HepG2 (cell line): ENCODE results near the gene UBB. TPM values are rescaled to one million over a fixed set of nuclear protein-coding genes. Genes with fewer than 3 reads are reported as not detected.

ENCODE experiments used
- ATAC-seq: fragments of 200-7000 bp; cut with Tn5 transposase; 3 replicates; pipeline ENCODE4 v1.9.1; 2020; ENCODE audit warnings: mild to moderate bottlenecking, moderate library complexity
- BruUV-seq: library from RNA; stranded (reverse); fragments of 400-500 nt; replicated peaks from 2 replicates; lab custom pipeline; 2021; lab: Mats Ljungman, UMichigan
- CTCF ChIA-PET: fragments of 300-600 bp; formaldehyde crosslinking; extraction: SDS; loops from one replicate; lab custom pipeline; 2021; ENCODE audit warnings: low total read pairs, inconsistent platforms, low intra/inter-chr PET ratio; lab: Yijun Ruan, JAX
- POLR2A ChIA-PET: fragments of 350-600 bp; sonication (Branson Sonifier 250); formaldehyde crosslinking; loops from one replicate; lab custom pipeline; 2020; ENCODE audit warnings: antibody characterized with exemption, inconsistent platforms; lab: Yijun Ruan, JAX
- DNase-seq: peaks from one replicate; pipeline ENCODE4 v3.0.0-alpha.2; 2015; ENCODE audit warnings: low spot score
- FAIRE-seq: peaks from 3 replicates; lab custom pipeline; 2011; peaks lifted over from hg19 to GRCh38; lab: Jason Lieb, UNC
- H2AFZ ChIP-seq: one replicate; pipeline ENCODE4 v1.6.1; 2011; ENCODE audit warnings: low read length, inconsistent platforms
- H3K27ac ChIP-seq: fragments of 300-600 bp; 3 replicates; pipeline ENCODE4 v1.8.0; 2011; ENCODE audit warnings: mixed run types, mild to moderate bottlenecking, mixed read lengths, low read length, inconsistent platforms; ENCODE audit not compliant: insufficient read depth; ENCODE audit errors: extremely low read length
- H3K27me3 ChIP-seq, 2 experiments: fragments of 200-600 bp in 1 of 2; 2 replicates in 1 of 2; 3 replicates in 1 of 2; pipeline versions ENCODE4 v1.6.0 to v1.8.0; 2011; ENCODE audit warnings: low read length in 2 of 2, mild to moderate bottlenecking in 2 of 2, moderate library complexity in 2 of 2, inconsistent platforms in 1 of 2; ENCODE audit not compliant: insufficient read depth in 2 of 2, control insufficient read depth in 1 of 2
- H3K36me3 ChIP-seq, 2 experiments: fragments of 200-600 bp in 1 of 2; replicated peaks in 1 of 2; 2 replicates in 1 of 2; 3 replicates in 1 of 2; pipeline versions ENCODE4 v1.5.1 to v1.8.0; 2011; ENCODE audit warnings: low read length in 2 of 2, inconsistent platforms in 1 of 2; ENCODE audit not compliant: insufficient read depth in 2 of 2, control insufficient read depth in 1 of 2
- H3K4me1 ChIP-seq: 2 replicates; pipeline ENCODE4 v1.5.1; 2012; ENCODE audit warnings: low read length, inconsistent platforms; ENCODE audit not compliant: insufficient read depth
- H3K4me2 ChIP-seq: 2 replicates; pipeline ENCODE4 v1.6.0; 2011; ENCODE audit warnings: low read depth, low read length, inconsistent platforms
- H3K4me3 ChIP-seq, 3 experiments: fragments of 200-600 bp in 1 of 3; sonication (generic), shearing (Covaris generic) in 1 of 3; replicated peaks in 1 of 3; 2 replicates each; pipeline ENCODE4 v1.5.1; 2011 to 2016; ENCODE audit warnings: low read length in 3 of 3, inconsistent platforms in 2 of 3, low read depth in 2 of 3, mild to moderate bottlenecking in 2 of 3, control low read depth in 1 of 3, mixed read lengths in 1 of 3; ENCODE audit not compliant: insufficient read depth in 1 of 3
- H3K79me2 ChIP-seq: one replicate; pipeline ENCODE4 v1.6.1; 2011; ENCODE audit warnings: low read length, inconsistent platforms; ENCODE audit not compliant: insufficient read depth
- H3K9ac ChIP-seq: 2 replicates; pipeline ENCODE4 v1.6.0; 2011; ENCODE audit warnings: mild to moderate bottlenecking, low read depth, low read length, inconsistent platforms; ENCODE audit not compliant: insufficient read depth
- H3K9me3 ChIP-seq: 2 replicates; pipeline ENCODE4 v1.5.1; 2012; ENCODE audit warnings: mild to moderate bottlenecking, low read length
- H4K20me1 ChIP-seq: 2 replicates; pipeline ENCODE4 v1.6.0; 2011; ENCODE audit warnings: inconsistent platforms, mild to moderate bottlenecking, low read length, moderate library complexity; ENCODE audit not compliant: insufficient read depth
- BCL3 ChIP-seq: sonication (generic); formaldehyde crosslinking; IDR thresholded peaks from 2 replicates; pipeline ENCODE4 v1.5.1; 2020; ENCODE audit warnings: mild to moderate bottlenecking, missing genetic modification reagents, moderate library complexity
- GLI4 ChIP-seq: sonication (generic); formaldehyde crosslinking; IDR thresholded peaks from 2 replicates; pipeline ENCODE4 v1.5.1; 2020; ENCODE audit warnings: missing genetic modification reagents, mild to moderate bottlenecking, moderate library complexity, borderline replicate concordance
- HOXA9 ChIP-seq: sonication (generic); formaldehyde crosslinking; IDR thresholded peaks from 2 replicates; pipeline ENCODE4 v1.8.1; 2022; ENCODE audit warnings: missing genetic modification reagents, mild to moderate bottlenecking, moderate library complexity, borderline replicate concordance
- MLXIP ChIP-seq: sonication (generic); formaldehyde crosslinking; IDR thresholded peaks from 2 replicates; pipeline ENCODE4 v1.9.0; 2021; ENCODE audit warnings: missing genetic modification reagents, borderline replicate concordance
- NRL ChIP-seq: sonication (generic); formaldehyde crosslinking; IDR thresholded peaks from 2 replicates; pipeline ENCODE4 v1.5.0; 2020; ENCODE audit warnings: missing genetic modification reagents, mild to moderate bottlenecking, moderate library complexity, borderline replicate concordance
- ZNF274 ChIP-seq: sonication (generic); formaldehyde crosslinking; IDR thresholded peaks from 2 replicates; pipeline ENCODE4 v1.5.1; 2020; ENCODE audit warnings: mild to moderate bottlenecking, missing genetic modification reagents
- ZNF326 ChIP-seq: sonication (generic); formaldehyde crosslinking; IDR thresholded peaks from 2 replicates; pipeline ENCODE4 v1.4.0; 2020; ENCODE audit warnings: missing genetic modification reagents, borderline replicate concordance
- ZNF547 ChIP-seq: sonication (generic); formaldehyde crosslinking; IDR thresholded peaks from 2 replicates; pipeline ENCODE4 v1.5.1; 2020; ENCODE audit warnings: mild to moderate bottlenecking, missing genetic modification reagents
- ZNF557 ChIP-seq: sonication (generic); formaldehyde crosslinking; IDR thresholded peaks from 2 replicates; pipeline ENCODE4 v1.4.0; 2020; ENCODE audit warnings: missing genetic modification reagents
- ZNF687 ChIP-seq: sonication (generic); formaldehyde crosslinking; IDR thresholded peaks from 2 replicates; pipeline ENCODE4 v1.5.1; 2020; ENCODE audit warnings: mild to moderate bottlenecking, missing genetic modification reagents, moderate library complexity
- ZNF891 ChIP-seq: sonication (generic); formaldehyde crosslinking; IDR thresholded peaks from 2 replicates; pipeline ENCODE4 v1.5.0; 2020; ENCODE audit warnings: mild to moderate bottlenecking, missing genetic modification reagents
- WGBS: methylation state at CpG from one replicate; pipeline ENCODE4 v1.1.6; 2017; ENCODE audit warnings: low lambda C conversion rate; 5-methylcytosine and 5-hydroxymethylcytosine counted together
- in situ Hi-C: cut with HindIII; loops from 2 replicates; pipeline ENCODE4 v1.10.0; 2017; ENCODE audit warnings: low pct_unique_long_range_greater_than_20kb; ENCODE audit not compliant: extremely low pct_ligation_motif_present
- intact Hi-C: fragments of 100-400 bp; cut with micrococcal nuclease; formaldehyde crosslinking; loops from one replicate; pipeline ENCODE4 v1.10.0; 2022; ENCODE audit not compliant: unreplicated experiment
- polyA plus RNA-seq, 8 experiments: library from polyadenylated mRNA; depleted of rRNA in 3 of 8; stranded (reverse) in 7 of 8; unstranded in 1 of 8; fragments of >200 nt; fragmentation: Illumina TruSeq in 4 of 8; extraction: Trizol in 4 of 8; gene quantifications; 2 replicates each; pipeline versions ENCODE4 v1.2.1 to v1.2.3, GENCODE V29; 2011 to 2016; ENCODE audit warnings: low read depth in 4 of 8, missing spikeins in 1 of 8, mixed read lengths in 1 of 8; ENCODE audit not compliant: insufficient read depth in 1 of 8
- total RNA-seq, 5 experiments: library from RNA; depleted of rRNA; stranded (reverse); fragments of >200 nt; fragmentation: Illumina TruSeq; extraction: Trizol; gene quantifications; 2 replicates each; pipeline ENCODE4 v1.2.3, GENCODE V29; 2016; ENCODE audit warnings: low read depth in 1 of 5

UBB gene
- total and polyA plus RNA-seq, 2 of the 13 experiments (the other 11 are each of a cell fraction or from before 2014, with no cell fraction given): 1,130 to 2,066 TPM

GRCh38 chr17:16417896-16418684 lies 37.2 kb downstream of the UBB start:
- Histone ChIP-seq H2AFZ (no peak overlapping the region), H3K27me3 (no peaks in the 10 kb centered on the region), H3K79me2 (no peaks in the 10 kb centered on the region), H3K4me3 (no peak overlapping the region), H3K36me3 (no peaks in the 10 kb centered on the region; a peak in 1 of 5 replicates), H3K4me1 (peaks cover 54% of the 10 kb centered on the region), H4K20me1 (no peaks in the 10 kb centered on the region), H3K9me3 (no peaks in the 10 kb centered on the region), H3K27ac (peak overlapping the region; percentile 68), H3K4me2 (peak overlapping the region; percentile 70), H3K9ac (no peak overlapping the region)
- in situ Hi-C loops: loop anchor here (5.0 to 10.0 kb wide), 2 partner anchors 36 to 53 kb away; partner anchors contain the start of gene UBB
- peak; percentile 7; the same call in 2 of the 3 replicates for ATAC-seq
- BruUV-seq: no TSS peak
- no peak for DNase-seq
- ChIA-PET CTCF (no interaction called here), POLR2A (interaction anchor here (1.2 to 4.2 kb wide), 9 partner anchors 7 to 105 kb away, joined by 4 to 48 read pairs (median 7); partner anchors contain the start of gene UBB)
- intact Hi-C loops: no loop called here
- WGBS: 62% methylated on average over 6 of the region's 7 CpGs
- no peak for FAIRE-seq
- TF ChIP-seq MLXIP (CRISPR knock-in tag): no peak
- TF ChIP-seq BCL3 (CRISPR knock-in tag): 0 out of 2 replicates have a peak, but pooled peaks have one; percentile 53
- TF ChIP-seq ZNF687 (CRISPR knock-in tag): peak; percentile 67
- TF ChIP-seq GLI4 (CRISPR knock-in tag): 0 out of 2 replicates have a peak, but pooled peaks have one; percentile 39
- 0 out of 2 replicates have a peak, but pooled peaks have one; percentile 65 for TF ChIP-seq ZNF547 (CRISPR knock-in tag)
- TF ChIP-seq HOXA9 (CRISPR knock-in tag): no peak
- peak; percentile 51; the same call in 1 of the 2 replicates for TF ChIP-seq NRL
- no peak for TF ChIP-seq ZNF326
- TF ChIP-seq ZNF891 (CRISPR knock-in tag): 0 out of 2 replicates have a peak, but pooled peaks have one; percentile 50
- TF ChIP-seq ZNF274 (CRISPR knock-in tag): 0 out of 2 replicates have a peak, but pooled peaks have one; percentile 23
- no peak for TF ChIP-seq ZNF557 (CRISPR knock-in tag)
